C4-2B (cell line): ENCODE data around the gene PRR15L.

Source experiments
- H3K27ac ChIP-seq: fragments of 450-650 bp; 2 replicates; pipeline ENCODE4 v1.5.1; 2017
- CTCF ChIP-seq: fragments of 450-650 bp; conservative IDR thresholded peaks from 2 replicates; pipeline ENCODE4 v1.5.1; 2017; ENCODE audit warnings: mild to moderate bottlenecking
- ZFX ChIP-seq: fragments of 450-650 bp; IDR thresholded peaks from 2 replicates; pipeline ENCODE4 v1.6.1; 2017

PRR15L gene

GRCh38 chr17:47916489-47917208, 41.0 kb downstream of the PRR15L start:
- no peak for TF ChIP-seq CTCF
- TF ChIP-seq ZFX: no peak
- no peak overlapping the region for H3K27ac ChIP-seq

- no peak overlapping the region for H3K27ac ChIP-seq
- no peak for TF ChIP-seq CTCF
- no peak for TF ChIP-seq ZFX
Measured at GRCh38 chr17:47915776-47916398, 41.8 kb downstream of the PRR15L start.

- H3K27ac ChIP-seq: no peak overlapping the region
- TF ChIP-seq CTCF (no peak), ZFX (no peak)
Measured at GRCh38 chr17:47914306-47914948, 43.3 kb downstream of the PRR15L start.

- TF ChIP-seq CTCF (no peak), ZFX (no peak)
- H3K27ac ChIP-seq: no peak overlapping the region
Measured at GRCh38 chr17:47913050-47913449, 44.6 kb downstream of the PRR15L start.

GRCh38 chr17:47907932-47908562, 49.6 kb downstream of the PRR15L start:
- TF ChIP-seq ZFX (no peak), CTCF (no peak)
- no peak overlapping the region for H3K27ac ChIP-seq

GRCh38 chr17:47906443-47906842, 51.2 kb downstream of the PRR15L start:
- no peak overlapping the region for H3K27ac ChIP-seq
- TF ChIP-seq ZFX (no peak), CTCF (no peak)
